Naive thymus-derived CD4-positive, alpha-beta T cell (primary cell): Measurements from ENCODE around the gene SLC34A1. TPM values are rescaled to one million over a fixed set of nuclear protein-coding genes. Genes with fewer than 3 reads are reported as not detected.

Experiments
- ATAC-seq: fragments of 150-1000 bp; cut with Tn5 transposase; 2 replicates; pipeline ENCODE4 v1.10.0; 2021; ENCODE audit warnings: mild to moderate bottlenecking, moderate library complexity
- CTCF ChIA-PET: fragments of 350-600 bp; sonication (Branson Sonifier 250); formaldehyde crosslinking; loops from one replicate; lab custom pipeline; 2021; ENCODE audit warnings: antibody characterized with exemption; lab: Charles Lee
- POLR2A ChIA-PET: fragments of 350-600 bp; sonication (Branson Sonifier 250); formaldehyde crosslinking; loops from one replicate; lab custom pipeline; 2021; ENCODE audit warnings: antibody characterized with exemption, inconsistent platforms; lab: Charles Lee
- DNase-seq, 9 donors: peaks; one replicate each; pipeline versions ENCODE4 v3.0.0 to v3.0.0-alpha.2; 2020 to 2022; ENCODE audit warnings: mixed read lengths in 1 of 9
- H3K27ac ChIP-seq: one replicate; pipeline ENCODE4 v1.7.0; 2013; ENCODE audit warnings: mild to moderate bottlenecking, low read depth, low read length, moderate library complexity
- H3K27me3 ChIP-seq, 2 donors: one replicate each; pipeline ENCODE4 v1.7.0; 2013; ENCODE audit warnings: low read length in 2 of 2, mild to moderate bottlenecking in 2 of 2, moderate library complexity in 2 of 2; ENCODE audit not compliant: control insufficient read depth in 2 of 2, insufficient read depth in 2 of 2
- H3K36me3 ChIP-seq, 3 experiments: 1 replicate in 2 of 3; 2 replicates in 1 of 3; pipeline ENCODE4 v1.7.0; 2013; ENCODE audit warnings: low read length in 3 of 3, mild to moderate bottlenecking in 3 of 3, moderate library complexity in 1 of 3; ENCODE audit not compliant: insufficient read depth in 3 of 3, control insufficient read depth in 2 of 3
- H3K4me1 ChIP-seq, 2 donors: one replicate each; pipeline ENCODE4 v1.7.0; 2013; ENCODE audit warnings: low read length in 2 of 2, mild to moderate bottlenecking in 2 of 2, moderate library complexity in 1 of 2; ENCODE audit not compliant: control insufficient read depth in 2 of 2, insufficient read depth in 2 of 2
- H3K4me3 ChIP-seq: 2 replicates; pipeline ENCODE4 v1.7.0; 2013; ENCODE audit warnings: mild to moderate bottlenecking, low read length
- H3K9me3 ChIP-seq, 3 experiments: 1 replicate in 2 of 3; 2 replicates in 1 of 3; pipeline ENCODE4 v1.7.0; 2013; ENCODE audit warnings: low read length in 3 of 3; ENCODE audit not compliant: control insufficient read depth in 2 of 3
- H3K27ac Mint-ChIP-seq, 9 donors: one replicate each; pipeline ENCODE4 v1.8.0; 2020 to 2022; ENCODE audit warnings: mixed read lengths in 9 of 9, mild to moderate bottlenecking in 8 of 9, moderate library complexity in 5 of 9, inconsistent platforms in 2 of 9
- H3K27me3 Mint-ChIP-seq, 5 donors: one replicate each; pipeline ENCODE4 v1.8.0; 2021 to 2022; ENCODE audit warnings: mixed read lengths in 5 of 5, mild to moderate bottlenecking in 1 of 5
- H3K36me3 Mint-ChIP-seq, 5 donors: one replicate each; pipeline ENCODE4 v1.8.0; 2020 to 2022; ENCODE audit warnings: mixed read lengths in 5 of 5, mild to moderate bottlenecking in 3 of 5, inconsistent platforms in 1 of 5
- H3K4me1 Mint-ChIP-seq, 7 donors: one replicate each; pipeline ENCODE4 v1.8.0; 2020 to 2022; ENCODE audit warnings: mixed read lengths in 7 of 7, mild to moderate bottlenecking in 3 of 7, inconsistent platforms in 1 of 7
- H3K4me3 Mint-ChIP-seq, 10 donors: one replicate each; pipeline ENCODE4 v1.8.0; 2020 to 2022; ENCODE audit warnings: mild to moderate bottlenecking in 10 of 10, mixed read lengths in 10 of 10, moderate library complexity in 6 of 10, inconsistent platforms in 2 of 10
- H3K9me3 Mint-ChIP-seq, 11 donors: one replicate each; pipeline ENCODE4 v1.8.0; 2020 to 2022; ENCODE audit warnings: mixed read lengths in 11 of 11, mild to moderate bottlenecking in 4 of 11, inconsistent platforms in 1 of 11, moderate library complexity in 1 of 11
- intact Hi-C, 2 donors: fragments of 100-400 bp; cut with micrococcal nuclease; formaldehyde crosslinking; loops; one replicate each; pipeline ENCODE4 v1.15.1; 2023
- polyA plus RNA-seq, 2 donors: library from polyadenylated mRNA; unstranded; fragments of 300-500 nt; fragmentation: Illumina TruSeq; gene quantifications; one replicate each; pipeline ENCODE4 v1.2.3, GENCODE V29; 2021
- total RNA-seq, 6 experiments: library from RNA in 5 of 6; stranded (reverse) in 5 of 6; gene quantifications; 1 replicate in 5 of 6; 2 replicates in 1 of 6; pipeline ENCODE4 v1.2.3 and lab custom pipeline; 2021 to 2026

SLC34A1 gene
- total and polyA plus RNA-seq, 7 experiments from 2014 or later, result 0.27 to 0.29 TPM; not detected in 5

GRCh38 chr5:177426566-177427210, 42.5 kb downstream of the SLC34A1 start, which contains the start of gene GRK6:
GRK6 (plus strand) TSS chr5:177426676; CDS start chr5:177426846, 170 bp downstream.
- peaks cover 0 to 3% (median 0%) of the 10 kb centered on the region in 5 donors for H3K27me3 Mint-ChIP-seq
- peak within 1 kb of the TSS; percentile 92 to 98 (median 96) for H3K27ac Mint-ChIP-seq
- H3K4me1 Mint-ChIP-seq, result peaks cover 38 to 61% (median 44%) of the 10 kb centered on the region in 7 donors
- ChIA-PET CTCF (interaction anchor here (1.0 to 10.3 kb wide), 3 partner anchors 21 to 28 kb away, joined by 3 to 116 read pairs (median 91); partner anchors contain the start of gene PFN3), POLR2A (interaction anchor here (0.8 to 23.7 kb wide), 15 partner anchors 7 to 891 kb away, joined by 3 to 804 read pairs (median 7); partner anchors contain the start of genes F12, PDLIM7, PRR7 and RGS14)
- Histone ChIP-seq H3K27me3 (no peaks in the 10 kb centered on the region), H3K4me3 (peak within 1 kb of the TSS; percentile 95), H3K27ac (peak within 1 kb of the TSS; percentile 92), H3K4me1 (peaks cover 34 to 43% of the 10 kb centered on the region in 2 donors), H3K36me3 (peaks cover 0 to 11% (median 0%) of the 10 kb centered on the region in 3 experiments), H3K9me3 (no peaks in the 10 kb centered on the region)
- peaks cover 0 to 27% (median 8%) of the 10 kb centered on the region in 5 donors for H3K36me3 Mint-ChIP-seq
- DNase-seq, result peak; percentile 51 to 79 (median 72)
- H3K4me3 Mint-ChIP-seq, result peak within 1 kb of the TSS; percentile 87 to 96 (median 94)
- peak; percentile 2 for ATAC-seq
- H3K9me3 Mint-ChIP-seq, result peaks cover 0 to 2% (median 0%) of the 10 kb centered on the region in 11 donors
- intact Hi-C loops, result loop anchor here (1.0 to 5.0 kb wide), 17 partner anchors 14 to 890 kb away; partner anchors contain the start of genes FAM193B (in 2 of the 2), PDLIM7 (in 2 of the 2), RNF44 (in 2 of the 2) and DDX41 (in 1 of the 2)

- DNase-seq (peak in 1 of 9 donors; percentile 26), ATAC-seq (no peak)
- H3K4me3 Mint-ChIP-seq, result peak overlapping the region; percentile 87 to 96 (median 94)
- Histone ChIP-seq H3K4me1 (peaks cover 40 to 50% of the 10 kb centered on the region in 2 donors), H3K36me3 (peaks cover 3 to 15% (median 5%) of the 10 kb centered on the region in 3 experiments), H3K9me3 (no peaks in the 10 kb centered on the region), H3K4me3 (peak overlapping the region; percentile 95), H3K27me3 (no peaks in the 10 kb centered on the region), H3K27ac (peak overlapping the region; percentile 92)
- ChIA-PET CTCF (interaction anchor here (0.8 to 10.3 kb wide), 4 partner anchors 19 to 28 kb away, joined by 3 to 116 read pairs (median 47); partner anchors contain the start of gene PFN3), POLR2A (interaction anchor here (0.9 to 23.7 kb wide), 12 partner anchors 12 to 294 kb away, joined by 3 to 804 read pairs (median 8); partner anchors contain the start of genes F12, PDLIM7, PRR7 and RGS14)
- H3K9me3 Mint-ChIP-seq, result peaks cover 0 to 2% (median 0%) of the 10 kb centered on the region in 11 donors
- H3K4me1 Mint-ChIP-seq, result peaks cover 39 to 67% (median 51%) of the 10 kb centered on the region in 7 donors
- peaks cover 0 to 31% (median 8%) of the 10 kb centered on the region in 5 donors for H3K36me3 Mint-ChIP-seq
- peaks cover 0 to 3% (median 0%) of the 10 kb centered on the region in 5 donors for H3K27me3 Mint-ChIP-seq
- peak overlapping the region; percentile 92 to 97 (median 94) for H3K27ac Mint-ChIP-seq
- intact Hi-C loops, result loop anchor here (2.0 to 5.0 kb wide), 5 partner anchors 15 to 891 kb away; partner anchors contain the start of genes RNF44 (in 2 of the 2) and DDX41 (in 1 of the 2)
These were observed 43.1 kb downstream of the SLC34A1 start for GRCh38 chr5:177427211-177427822.

- H3K9me3 Mint-ChIP-seq, result peaks cover 0 to 2% (median 0%) of the 10 kb centered on the region in 11 donors
- peaks cover 0 to 3% (median 0%) of the 10 kb centered on the region in 5 donors for H3K27me3 Mint-ChIP-seq
- ATAC-seq, result no peak
- peak in 2 of 9 donors; percentile 23 to 25 for DNase-seq
- Histone ChIP-seq H3K4me3 (peak overlapping the region; percentile 95), H3K27ac (peak overlapping the region; percentile 92), H3K27me3 (no peaks in the 10 kb centered on the region), H3K9me3 (no peaks in the 10 kb centered on the region), H3K4me1 (peaks cover 48 to 57% of the 10 kb centered on the region in 2 donors), H3K36me3 (peaks cover 10 to 23% (median 12%) of the 10 kb centered on the region in 3 experiments)
- peaks cover 36 to 71% (median 54%) of the 10 kb centered on the region in 7 donors for H3K4me1 Mint-ChIP-seq
- H3K36me3 Mint-ChIP-seq, result peaks cover 0 to 33% (median 8%) of the 10 kb centered on the region in 5 donors
- intact Hi-C loops, result loop anchor here (2.0 to 5.0 kb wide), 5 partner anchors 15 to 891 kb away; partner anchors contain the start of genes RNF44 (in 2 of the 2) and DDX41 (in 1 of the 2)
- peak overlapping the region; percentile 87 to 96 (median 94) for H3K4me3 Mint-ChIP-seq
- H3K27ac Mint-ChIP-seq, result peak overlapping the region; percentile 92 to 97 (median 94)
- POLR2A ChIA-PET, result interaction anchor here (0.9 to 23.7 kb wide), 7 partner anchors 12 to 70 kb away, joined by 3 to 804 read pairs (median 21); partner anchors contain the start of genes F12, PDLIM7 and PRR7
- CTCF ChIA-PET, result interaction anchor here (0.8 to 10.3 kb wide), 5 partner anchors 17 to 27 kb away, joined by 3 to 116 read pairs (median 11); partner anchors contain the start of gene PFN3
These were observed 43.8 kb downstream of the SLC34A1 start for GRCh38 chr5:177427919-177428573.

GRCh38 chr5:177428574-177429217, 44.5 kb downstream of the SLC34A1 start:
- Mint-ChIP-seq H3K4me3 (peak overlapping the region; percentile 87 to 96 (median 94)), H3K27ac (peak overlapping the region; percentile 92 to 97 (median 94)), H3K27me3 (peaks cover 0 to 3% (median 0%) of the 10 kb centered on the region in 5 donors), H3K9me3 (peaks cover 0 to 2% (median 0%) of the 10 kb centered on the region in 11 donors), H3K4me1 (peaks cover 39 to 74% (median 61%) of the 10 kb centered on the region in 7 donors), H3K36me3 (peaks cover 0 to 35% (median 11%) of the 10 kb centered on the region in 5 donors)
- intact Hi-C loops, result loop anchor here (1.0 to 5.0 kb wide), 4 partner anchors 17 to 891 kb away; partner anchors contain the start of gene RNF44 (in 1 of the 2)
- DNase-seq (no peak), ATAC-seq (no peak)
- POLR2A ChIA-PET, result interaction anchor here (0.7 to 23.7 kb wide), 8 partner anchors 13 to 101 kb away, joined by 3 to 804 read pairs (median 13); partner anchors contain the start of genes F12, PDLIM7 and PRR7
- peaks cover 54 to 64% of the 10 kb centered on the region in 2 donors for H3K4me1 ChIP-seq
- CTCF ChIA-PET, result interaction anchor here (0.6 to 10.3 kb wide), 7 partner anchors 11 to 56 kb away, joined by 3 to 116 read pairs (median 4); partner anchors contain the start of gene PFN3
- peaks cover 12 to 29% (median 19%) of the 10 kb centered on the region in 3 experiments for H3K36me3 ChIP-seq
- no peaks in the 10 kb centered on the region for H3K9me3 ChIP-seq
- peak overlapping the region; percentile 92 for H3K27ac ChIP-seq
- no peaks in the 10 kb centered on the region for H3K27me3 ChIP-seq
- H3K4me3 ChIP-seq, result peak overlapping the region; percentile 95
